Measurements from ENCODE around the gene SLC12A8. TPM values are rescaled to one million over a fixed set of nuclear protein-coding genes. Genes with fewer than 3 reads are reported as not detected.

The SLC12A8 gene
- total and polyA plus RNA-seq, 2 experiments from 2014 or later, result 6.9 to 15.9 TPM

- TF ChIP-seq ZNF462 (CRISPR knock-in tag; IDR thresholded peaks at IDR 0.05) (no peak), ETS1 (IDR thresholded peaks at IDR 0.05) (no peak), EZH2phosphoT487 (IDR thresholded peaks at IDR 0.05; ENCODE audit: unreplicated experiment) (no peak), CTCF (conservative IDR thresholded peaks at IDR 0.05; ENCODE audit: low read depth in 2 of 2) (no peak), STAT1 (IDR thresholded peaks at IDR 0.05; ENCODE audit: unreplicated experiment) (no peak)
Observed at GRCh38 chr3:125149462-125149861, 63.1 kb downstream of the SLC12A8 start (continued).

- TF ChIP-seq STAT1 (IDR thresholded peaks at IDR 0.05; ENCODE audit: unreplicated experiment), result no peak
- no peak for TF ChIP-seq POLR2AphosphoS5 (IDR thresholded peaks at IDR 0.05; ENCODE audit: low read depth)
- no peak for TF ChIP-seq NANOG (IDR thresholded peaks at IDR 0.05; ENCODE audit: borderline replicate concordance)
- no peaks in the 10 kb centered on the region for H3K36me3 Mint-ChIP-seq (ENCODE audit: low read depth)
- H3K27ac Mint-ChIP-seq, result no peak overlapping the region
- Histone ChIP-seq H3K79me2 (replicated peaks; ENCODE audit: insufficient read depth) (no peaks in the 10 kb centered on the region), H3F3A (replicated peaks; ENCODE audit: low read depth) (peaks cover 3% of the 10 kb centered on the region; the same call in 1 of the 2 replicates), H3K4me3 (no peak overlapping the region), H3K4me1 (ENCODE audit: insufficient read depth) (peaks cover 13% of the 10 kb centered on the region), H3K36me3 (ENCODE audit: insufficient read depth) (0 out of 2 replicates have a peak, but pooled peaks cover 3% of the 10 kb centered on the region), H3K27me3 (ENCODE audit: insufficient read depth) (no peaks in the 10 kb centered on the region), H3K4me2 (no peak overlapping the region), H4K20me1 (replicated peaks; ENCODE audit: insufficient read depth) (no peaks in the 10 kb centered on the region), H2AFZ (no peak overlapping the region), H3K27ac (ENCODE audit: low read depth) (no peak overlapping the region), H3K9me2 (ENCODE audit: insufficient read depth) (no peaks in the 10 kb centered on the region)
- H3K4me3 Mint-ChIP-seq, result no peak overlapping the region
- ATAC-seq (no peak; the same call in 2 of the 3 replicates), DNase-seq (ENCODE audit: low spot score) (no peak)
- peaks cover 23% of the 10 kb centered on the region for H3K4me1 Mint-ChIP-seq
- no peaks in the 10 kb centered on the region for H3K9me3 Mint-ChIP-seq
- peaks cover 8% of the 10 kb centered on the region for H3K27me3 Mint-ChIP-seq (ENCODE audit: insufficient read depth, low read depth, poor library complexity)
Observed at GRCh38 chr3:125148836-125149235, 63.7 kb downstream of the SLC12A8 start.
